Epithelial cell of esophagus (primary cell): ENCODE results near the gene PDE4B.

Experiments used
- DNase-seq: peaks from one replicate; pipeline ENCODE4 v3.0.0; 2010; ENCODE audit warnings: low read depth
- H3K4me3 ChIP-seq: 2 replicates; pipeline ENCODE4 v1.5.1; 2011; ENCODE audit warnings: mild to moderate bottlenecking, low read length, control low read depth
- TF ChIP-seq, protein P1 (sequence below): IDR thresholded peaks from 2 replicates; pipeline ENCODE4 v1.5.1; 2011; ENCODE audit warnings: low read depth, mild to moderate bottlenecking, low read length, control low read depth, inconsistent platforms; ENCODE audit not compliant: insufficient read depth; ENCODE audit errors: missing control alignments

Gene PDE4B

DNA sequence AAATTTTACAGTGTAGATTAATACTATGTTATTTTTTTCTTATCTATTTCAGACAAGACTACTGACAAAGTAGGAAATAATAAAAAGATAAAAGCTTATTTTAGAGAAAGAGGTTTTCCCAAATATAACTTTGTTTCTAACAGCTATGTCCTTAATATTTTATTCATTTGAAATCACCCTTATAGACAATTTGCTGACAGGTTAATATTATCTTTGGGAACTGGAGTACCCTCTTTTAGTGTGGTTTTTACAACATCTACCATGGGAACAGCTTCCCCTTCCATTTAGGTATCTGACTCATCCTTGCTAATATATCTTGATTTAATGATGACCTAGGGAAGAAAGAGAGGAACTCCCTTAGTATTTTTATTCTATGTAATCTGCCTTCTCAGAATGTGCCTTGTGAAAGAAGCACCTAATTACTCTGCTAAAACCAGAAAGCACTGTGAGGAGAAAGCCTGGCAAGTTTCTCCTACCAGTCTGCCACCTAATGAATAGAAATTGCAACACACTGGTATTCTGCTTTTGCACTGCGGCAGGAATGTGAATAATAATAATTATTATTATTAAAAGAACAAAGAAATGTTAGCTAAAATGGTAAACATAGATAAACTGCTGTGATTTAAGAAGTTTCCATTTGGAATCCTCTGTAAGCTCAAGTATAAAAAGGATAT, 192.8 kb downstream of the PDE4B start:
- no peak for DNase-seq
- no peak overlapping the region for H3K4me3 ChIP-seq
- TF ChIP-seq, protein P1, sequence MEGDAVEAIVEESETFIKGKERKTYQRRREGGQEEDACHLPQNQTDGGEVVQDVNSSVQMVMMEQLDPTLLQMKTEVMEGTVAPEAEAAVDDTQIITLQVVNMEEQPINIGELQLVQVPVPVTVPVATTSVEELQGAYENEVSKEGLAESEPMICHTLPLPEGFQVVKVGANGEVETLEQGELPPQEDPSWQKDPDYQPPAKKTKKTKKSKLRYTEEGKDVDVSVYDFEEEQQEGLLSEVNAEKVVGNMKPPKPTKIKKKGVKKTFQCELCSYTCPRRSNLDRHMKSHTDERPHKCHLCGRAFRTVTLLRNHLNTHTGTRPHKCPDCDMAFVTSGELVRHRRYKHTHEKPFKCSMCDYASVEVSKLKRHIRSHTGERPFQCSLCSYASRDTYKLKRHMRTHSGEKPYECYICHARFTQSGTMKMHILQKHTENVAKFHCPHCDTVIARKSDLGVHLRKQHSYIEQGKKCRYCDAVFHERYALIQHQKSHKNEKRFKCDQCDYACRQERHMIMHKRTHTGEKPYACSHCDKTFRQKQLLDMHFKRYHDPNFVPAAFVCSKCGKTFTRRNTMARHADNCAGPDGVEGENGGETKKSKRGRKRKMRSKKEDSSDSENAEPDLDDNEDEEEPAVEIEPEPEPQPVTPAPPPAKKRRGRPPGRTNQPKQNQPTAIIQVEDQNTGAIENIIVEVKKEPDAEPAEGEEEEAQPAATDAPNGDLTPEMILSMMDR = no peak

DNA sequence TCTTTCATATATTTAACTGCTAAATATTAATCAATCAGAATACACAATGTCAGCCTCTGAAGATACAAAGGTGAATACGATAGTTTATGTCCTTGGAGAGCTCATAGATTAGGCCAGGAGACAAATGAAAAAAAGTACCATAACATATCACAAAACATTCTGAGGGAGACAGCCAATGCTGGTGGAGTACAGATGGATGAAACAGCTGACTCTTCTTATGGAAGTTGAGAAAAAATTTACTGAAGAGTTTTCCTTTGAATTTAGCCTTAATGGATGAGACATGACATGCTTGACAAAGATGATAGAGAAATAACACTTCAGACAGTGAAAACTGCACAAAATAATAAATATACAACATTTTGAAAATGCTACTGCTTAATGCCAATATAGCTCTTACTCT, 193.5 kb downstream of the PDE4B start:
- no peak overlapping the region for H3K4me3 ChIP-seq
- DNase-seq = no peak
- TF ChIP-seq, protein P1 = no peak

DNA sequence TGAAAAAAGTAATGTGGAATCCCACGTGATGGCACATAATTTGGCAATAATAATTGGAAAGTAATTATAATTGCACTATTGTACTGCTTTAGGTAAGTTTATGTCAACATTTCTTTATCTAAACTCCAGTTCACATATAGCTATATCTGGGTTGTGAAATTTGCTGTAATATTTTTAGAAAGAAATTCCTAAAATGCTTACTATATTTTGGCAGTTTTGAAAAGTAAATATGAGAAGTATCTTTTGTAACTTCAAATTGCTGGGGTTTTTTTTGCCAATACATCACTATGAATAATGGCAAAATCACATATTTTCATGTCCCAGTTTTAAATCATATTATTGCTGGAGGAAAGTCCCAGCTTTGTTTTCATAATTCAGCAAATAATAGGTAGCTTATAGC, 197.5 kb downstream of the PDE4B start:
- TF ChIP-seq, protein P1 = no peak
- H3K4me3 ChIP-seq = no peak overlapping the region
- DNase-seq = no peak

DNA sequence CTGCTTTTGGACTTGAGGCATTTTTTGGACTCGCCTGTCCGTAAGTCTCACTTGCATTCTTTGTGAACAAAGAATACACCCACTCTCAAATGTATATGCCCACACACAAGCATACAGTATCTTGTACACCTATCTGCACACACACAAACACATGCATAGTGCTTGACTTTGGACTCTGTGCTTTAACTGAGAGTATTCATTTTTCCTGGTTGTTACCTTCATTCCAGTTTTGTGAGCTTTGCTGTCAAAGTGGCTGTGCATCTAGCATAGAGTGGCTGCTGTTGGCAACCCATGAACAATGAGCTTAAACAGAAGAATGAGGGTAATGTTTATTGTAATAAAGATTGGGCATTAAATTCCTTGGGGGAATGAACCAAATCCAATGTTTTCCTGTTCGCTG, 199.0 kb downstream of the PDE4B start:
- TF ChIP-seq, protein P1 = no peak
- no peak overlapping the region for H3K4me3 ChIP-seq
- no peak for DNase-seq

DNA sequence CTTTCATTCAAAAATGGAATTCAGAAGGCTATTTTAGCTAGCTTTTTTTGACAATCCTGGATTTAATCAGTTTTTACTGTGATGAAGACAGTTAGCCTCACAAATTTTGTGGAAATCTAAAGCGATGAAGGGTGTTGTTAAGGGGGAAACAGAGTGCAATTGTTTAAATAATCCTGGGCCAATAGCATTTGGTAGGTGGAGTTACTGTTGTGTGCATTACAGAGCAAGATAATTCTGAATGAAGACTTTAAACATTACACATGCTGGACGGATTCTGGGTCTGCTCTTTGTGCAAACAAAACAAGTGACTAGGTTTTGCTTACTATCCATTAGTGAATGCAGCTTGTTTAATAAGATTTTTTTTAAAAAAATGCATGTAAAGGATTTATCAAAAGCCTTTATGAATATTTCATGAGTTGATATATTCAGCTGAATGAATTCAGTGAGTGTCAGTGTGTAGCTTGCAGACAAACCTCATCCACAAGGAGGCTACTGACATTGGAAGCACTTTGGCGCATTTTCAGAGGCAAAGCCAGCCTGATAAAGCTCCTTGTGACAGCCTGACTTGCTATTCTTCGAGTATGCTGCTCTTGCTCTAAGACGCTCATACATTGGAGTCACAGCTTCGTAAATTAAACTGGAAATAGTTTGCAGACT, 199.6 kb downstream of the PDE4B start:
- no peak for DNase-seq
- H3K4me3 ChIP-seq = no peak overlapping the region
- TF ChIP-seq, protein P1 = no peak

DNA sequence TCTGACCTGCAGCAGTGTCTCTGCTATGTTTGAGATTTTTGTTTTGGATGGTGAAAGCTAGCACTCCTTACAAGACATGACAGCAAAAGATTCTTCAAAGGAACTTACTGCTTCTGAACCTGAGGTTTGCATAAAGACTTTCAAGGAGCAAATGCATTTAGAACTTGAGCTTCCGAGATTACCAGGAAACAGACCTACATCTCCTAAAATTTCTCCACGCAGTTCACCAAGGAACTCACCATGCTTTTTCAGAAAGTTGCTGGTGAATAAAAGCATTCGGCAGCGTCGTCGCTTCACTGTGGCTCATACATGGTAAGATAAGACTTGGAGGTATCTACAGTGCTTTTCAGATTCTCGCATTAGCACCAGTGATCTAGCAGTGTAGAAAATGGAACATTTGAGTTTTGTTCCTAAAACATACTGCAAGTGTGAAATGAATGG, 200.2 kb downstream of the PDE4B start:
- TF ChIP-seq, protein P1 = no peak
- no peak overlapping the region for H3K4me3 ChIP-seq
- no peak for DNase-seq

DNA sequence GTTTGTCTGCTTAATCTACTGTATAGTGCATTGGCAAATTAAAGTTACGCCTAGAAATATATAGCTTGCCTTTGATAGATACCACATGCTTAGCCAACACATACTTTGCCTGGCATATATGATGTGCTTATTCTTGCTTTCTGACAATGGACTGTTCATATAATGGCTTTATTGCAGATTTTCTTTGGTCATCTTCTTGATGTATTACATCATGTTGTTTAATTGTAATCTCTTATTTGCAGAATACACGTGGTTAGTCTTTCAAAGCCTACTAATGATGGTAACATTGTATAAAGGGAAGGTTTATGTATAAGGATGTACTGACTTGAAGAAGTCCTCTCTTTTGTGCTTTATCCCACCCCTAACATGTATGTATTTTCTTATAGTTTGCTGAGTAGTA, 201.5 kb downstream of the PDE4B start:
- H3K4me3 ChIP-seq = no peak overlapping the region
- TF ChIP-seq, protein P1 = no peak

More for the DNA sequence above, 201.5 kb downstream of the PDE4B start:
- DNase-seq = no peak
